LNCAP (cell line): ENCODE measurements around the gene GRID1.

Source experiments
- CTCF ChIP-seq: fragments of 450-650 bp; IDR thresholded peaks from 2 replicates; pipeline ENCODE4 v1.5.1; 2017; ENCODE audit warnings: mild to moderate bottlenecking

GRID1 gene

GRCh38 chr10:86293396-86293791, 73.2 kb downstream of the GRID1 start:
- TF ChIP-seq CTCF, result no peak

- TF ChIP-seq CTCF, result no peak
Observed at GRCh38 chr10:86292462-86293395, 73.9 kb downstream of the GRID1 start.

- TF ChIP-seq CTCF, result no peak
Observed at GRCh38 chr10:86291616-86292340, 74.8 kb downstream of the GRID1 start.

- no peak for TF ChIP-seq CTCF
Observed at GRCh38 chr10:86290933-86291615, 75.5 kb downstream of the GRID1 start.

- TF ChIP-seq CTCF, result no peak
Observed at GRCh38 chr10:86289577-86289868, 77.1 kb downstream of the GRID1 start.

- no peak for TF ChIP-seq CTCF
Observed at GRCh38 chr10:86288695-86289576, 77.7 kb downstream of the GRID1 start.
